Esophagus squamous epithelium (tissue), 4 donors: Measurements from ENCODE around the gene TMEM255B.

ENCODE experiments used
- POLR2A ChIP-seq, 4 donors: fragments of 450-650 bp; IDR thresholded peaks; one replicate each; pipeline ENCODE4 v1.6.1; 2017; ENCODE audit warnings: antibody characterized with exemption in 4 of 4, mild to moderate bottlenecking in 4 of 4, moderate library complexity in 3 of 4
- TF ChIP-seq, protein P1 (sequence below), 6 experiments: fragments of 450-650 bp in 4 of 6; fragments of 200-600 bp in 2 of 6; sonication (generic) in 2 of 6; IDR thresholded peaks; one replicate each; pipeline ENCODE4 v1.5.1; 2016 to 2019; ENCODE audit warnings: antibody characterized with exemption in 6 of 6, mild to moderate bottlenecking in 4 of 6, moderate library complexity in 4 of 6

DNA sequence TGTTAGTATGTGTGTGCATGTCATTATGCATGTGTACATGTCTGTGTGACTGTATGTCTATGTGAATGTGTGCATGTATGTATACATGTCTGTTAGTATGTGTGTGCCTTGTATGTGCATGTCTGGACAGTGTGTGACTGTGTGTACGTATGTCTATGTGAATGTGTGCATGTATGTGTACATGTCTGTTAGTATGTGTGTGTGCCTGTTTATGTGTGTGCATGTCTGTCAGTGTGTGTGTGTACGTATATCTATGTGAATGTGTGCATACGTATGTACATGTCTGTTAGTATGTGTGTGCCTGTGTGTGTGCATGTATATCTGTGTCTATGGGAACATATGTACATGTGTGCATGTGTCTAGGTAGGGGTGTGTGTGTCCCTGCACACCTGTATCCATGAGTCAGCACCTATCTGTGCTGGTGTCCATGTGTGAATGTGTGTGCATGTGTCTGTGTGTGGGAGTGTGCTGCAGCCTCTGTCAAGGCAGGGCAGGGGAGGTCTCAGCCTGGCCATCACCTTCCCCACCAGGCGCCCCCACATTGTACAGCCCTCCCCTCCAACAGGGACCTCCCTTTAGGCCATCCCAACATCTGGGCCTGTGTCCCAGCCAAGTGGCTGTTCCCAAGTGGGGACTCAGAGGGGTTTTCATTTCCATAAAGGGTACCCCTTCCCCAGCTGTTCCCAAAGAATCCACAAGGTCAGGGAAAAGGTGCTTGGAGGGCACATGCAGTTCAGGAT is 100.5 kb downstream of the TMEM255B start:
- TF ChIP-seq, protein P1, sequence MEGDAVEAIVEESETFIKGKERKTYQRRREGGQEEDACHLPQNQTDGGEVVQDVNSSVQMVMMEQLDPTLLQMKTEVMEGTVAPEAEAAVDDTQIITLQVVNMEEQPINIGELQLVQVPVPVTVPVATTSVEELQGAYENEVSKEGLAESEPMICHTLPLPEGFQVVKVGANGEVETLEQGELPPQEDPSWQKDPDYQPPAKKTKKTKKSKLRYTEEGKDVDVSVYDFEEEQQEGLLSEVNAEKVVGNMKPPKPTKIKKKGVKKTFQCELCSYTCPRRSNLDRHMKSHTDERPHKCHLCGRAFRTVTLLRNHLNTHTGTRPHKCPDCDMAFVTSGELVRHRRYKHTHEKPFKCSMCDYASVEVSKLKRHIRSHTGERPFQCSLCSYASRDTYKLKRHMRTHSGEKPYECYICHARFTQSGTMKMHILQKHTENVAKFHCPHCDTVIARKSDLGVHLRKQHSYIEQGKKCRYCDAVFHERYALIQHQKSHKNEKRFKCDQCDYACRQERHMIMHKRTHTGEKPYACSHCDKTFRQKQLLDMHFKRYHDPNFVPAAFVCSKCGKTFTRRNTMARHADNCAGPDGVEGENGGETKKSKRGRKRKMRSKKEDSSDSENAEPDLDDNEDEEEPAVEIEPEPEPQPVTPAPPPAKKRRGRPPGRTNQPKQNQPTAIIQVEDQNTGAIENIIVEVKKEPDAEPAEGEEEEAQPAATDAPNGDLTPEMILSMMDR (IDR thresholded peaks at IDR 0.05), result no peak
- TF ChIP-seq POLR2A (IDR thresholded peaks at IDR 0.05), result no peak
